ENCODE data around the gene JAGN1.

- TF ChIP-seq CTCF (IDR thresholded peaks at IDR 0.05; ENCODE audit: low read depth, low read length, poor library complexity, severe bottlenecking) (no peak), EZH2phosphoT487 (IDR thresholded peaks at IDR 0.05; ENCODE audit: borderline replicate concordance, low read length) (no peak)
Observed at GRCh38 chr3:9846931-9847488, 43.4 kb upstream of the JAGN1 start.
